ENCODE results near the gene RPL34.

- TF ChIP-seq CTCF (IDR thresholded peaks at IDR 0.05) (no peak), SREBF2 (IDR thresholded peaks at IDR 0.05) (no peak), TP53 (CRISPR knock-in tag; IDR thresholded peaks at IDR 0.05) (no peak), MAX (IDR thresholded peaks at IDR 0.05) (no peak), JUN (IDR thresholded peaks at IDR 0.05) (no peak), CHD2 (IDR thresholded peaks at IDR 0.05; ENCODE audit: low read length, partially characterized antibody) (no peak), CBX8 (IDR thresholded peaks at IDR 0.05) (no peak), SMC3 (IDR thresholded peaks at IDR 0.05) (no peak), REST (IDR thresholded peaks at IDR 0.05) (no peak), MAZ (IDR thresholded peaks at IDR 0.05; ENCODE audit: borderline replicate concordance, low read depth, low read length) (no peak)
Measured at GRCh38 chr4:108626056-108626455, 5.7 kb downstream of the RPL34 start.

Data from A549 (cell line).